Inflammatory macrophage treated with lipopolysaccharide for 4 hours (primary cell): ENCODE measurements around the gene RYR3.

ENCODE experiments used
- DNase-seq: peaks from one replicate; pipeline ENCODE4 v3.0.0-alpha.2; 2020

The RYR3 gene

DNA sequence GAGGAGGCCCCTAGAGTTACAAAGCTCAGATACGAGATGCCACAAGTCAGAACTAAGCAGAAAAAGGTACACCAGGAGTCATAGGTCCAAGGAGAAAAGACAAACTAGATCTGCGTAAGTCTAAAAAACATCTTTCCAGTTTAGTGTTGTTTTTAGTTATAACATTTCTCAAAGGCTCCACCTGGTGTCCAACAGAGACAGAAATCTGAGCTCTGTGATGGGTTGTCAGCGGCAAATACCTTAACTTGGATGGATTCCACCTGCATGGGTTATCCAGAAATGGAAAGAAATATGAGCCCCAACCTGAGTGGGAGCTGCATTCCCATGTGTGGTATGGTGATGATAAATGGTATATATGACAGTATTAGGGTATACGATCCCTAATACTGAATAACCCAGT lies 418.9 kb downstream of the RYR3 start:
- no peak for DNase-seq

DNA sequence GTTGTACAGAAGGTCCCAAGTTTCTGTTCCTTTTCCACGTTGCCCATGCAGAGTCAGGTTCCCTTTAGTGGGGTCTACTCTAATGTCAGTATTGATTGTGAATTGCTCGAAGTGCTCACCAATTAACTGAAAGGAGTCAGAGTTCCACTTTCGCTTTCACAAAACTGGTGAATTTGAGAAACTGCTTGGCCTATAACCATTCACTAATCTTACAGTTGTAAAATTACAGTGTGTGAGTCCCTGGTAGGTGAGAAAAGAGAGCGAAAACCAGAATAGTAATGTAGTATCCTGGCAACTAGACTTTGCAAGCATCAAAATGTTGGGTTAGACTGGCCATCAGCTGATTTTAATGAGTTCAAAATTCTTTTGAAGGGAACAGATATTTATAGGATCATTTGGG lies 420.0 kb downstream of the RYR3 start:
- no peak for DNase-seq

DNA sequence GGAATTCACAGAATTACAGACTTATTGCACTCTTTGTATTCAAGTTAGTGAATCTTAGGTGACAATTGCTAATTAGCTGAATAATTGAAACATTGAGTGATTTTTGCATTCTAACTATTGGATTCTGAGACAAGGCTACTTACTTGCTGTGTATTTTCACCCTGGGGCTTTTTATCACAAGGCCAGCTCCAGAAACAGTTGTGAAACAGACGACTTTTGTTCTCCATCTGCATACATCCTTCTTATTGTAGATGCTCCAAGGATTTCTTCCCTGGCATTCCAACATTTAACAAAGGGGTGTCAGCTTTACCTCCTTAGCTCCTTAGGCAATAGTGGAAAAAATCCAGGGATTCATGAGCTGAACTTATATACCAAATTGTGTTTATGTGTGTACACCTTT lies 424.4 kb downstream of the RYR3 start:
- DNase-seq: no peak

DNA sequence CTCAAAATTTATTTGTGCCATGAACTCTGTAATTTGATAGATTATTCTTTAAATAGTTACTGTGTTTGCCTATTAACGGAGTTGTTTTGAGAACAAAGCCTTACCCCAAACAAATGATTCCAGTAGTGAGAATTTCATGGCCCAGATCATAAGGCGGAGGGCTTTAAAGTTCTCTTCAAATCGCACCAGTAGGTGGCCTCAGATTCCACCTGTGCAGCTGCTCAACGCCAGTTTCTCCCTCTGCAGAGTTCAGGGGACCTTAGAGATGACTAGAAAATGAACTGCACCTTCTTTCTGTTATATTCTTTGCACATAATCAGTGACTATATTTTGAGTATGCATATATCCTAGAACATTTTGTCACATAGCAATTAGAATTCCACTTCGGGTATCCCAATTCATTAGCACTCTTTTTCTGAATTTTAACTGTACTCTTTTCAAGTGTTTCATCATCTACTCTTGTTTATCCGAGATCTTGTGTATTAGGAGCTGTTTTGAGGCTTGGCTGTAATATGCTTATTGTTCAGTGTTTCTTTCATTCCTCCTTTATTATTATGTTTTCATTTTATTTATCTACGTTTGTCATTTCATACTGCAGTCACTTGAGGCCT lies 425.0 kb downstream of the RYR3 start:
- no peak for DNase-seq

DNA sequence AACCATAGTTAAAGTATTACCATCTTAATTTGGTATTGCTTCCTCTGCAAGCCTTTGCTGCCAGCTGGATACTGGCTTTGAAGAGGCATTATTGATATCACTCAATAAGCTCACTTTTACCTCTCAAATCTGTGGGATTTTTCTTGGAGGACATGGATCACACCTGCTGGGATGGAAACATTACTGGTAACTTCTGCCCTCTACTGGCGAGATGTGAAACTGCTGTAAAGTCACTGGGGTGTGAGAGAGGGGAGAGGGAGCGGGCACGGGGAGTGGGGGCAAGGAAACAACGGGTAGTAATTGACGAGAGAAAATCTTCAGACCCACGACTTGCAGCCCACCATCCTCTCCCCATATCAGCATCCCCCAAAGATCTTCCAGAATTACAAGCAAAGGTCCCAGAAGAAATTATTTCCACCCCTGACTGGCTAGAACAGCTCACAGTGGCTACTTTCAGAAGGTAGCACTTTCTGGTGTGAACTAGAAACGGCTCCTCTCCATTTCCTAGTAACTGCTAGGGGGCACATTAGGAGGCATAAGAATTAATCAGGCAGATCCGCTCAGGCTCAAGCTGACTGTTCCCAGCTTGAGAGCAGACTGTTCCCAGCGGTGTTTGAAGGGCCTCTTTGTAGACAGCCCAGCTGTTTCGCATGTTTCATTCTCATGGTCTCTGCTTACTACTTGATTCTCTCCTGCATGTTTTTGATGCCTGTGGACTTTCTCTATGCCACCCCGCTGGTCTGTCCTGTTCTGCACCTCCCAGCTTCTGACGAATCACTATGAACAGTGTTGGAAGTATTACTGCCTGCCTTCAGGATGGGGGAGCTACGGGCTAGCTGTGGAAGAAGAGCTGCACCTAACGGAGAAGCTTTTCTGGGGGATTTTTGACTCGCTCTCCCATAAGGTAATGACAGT lies 427.2 kb downstream of the RYR3 start:
- peak; percentile 15 for DNase-seq

DNA sequence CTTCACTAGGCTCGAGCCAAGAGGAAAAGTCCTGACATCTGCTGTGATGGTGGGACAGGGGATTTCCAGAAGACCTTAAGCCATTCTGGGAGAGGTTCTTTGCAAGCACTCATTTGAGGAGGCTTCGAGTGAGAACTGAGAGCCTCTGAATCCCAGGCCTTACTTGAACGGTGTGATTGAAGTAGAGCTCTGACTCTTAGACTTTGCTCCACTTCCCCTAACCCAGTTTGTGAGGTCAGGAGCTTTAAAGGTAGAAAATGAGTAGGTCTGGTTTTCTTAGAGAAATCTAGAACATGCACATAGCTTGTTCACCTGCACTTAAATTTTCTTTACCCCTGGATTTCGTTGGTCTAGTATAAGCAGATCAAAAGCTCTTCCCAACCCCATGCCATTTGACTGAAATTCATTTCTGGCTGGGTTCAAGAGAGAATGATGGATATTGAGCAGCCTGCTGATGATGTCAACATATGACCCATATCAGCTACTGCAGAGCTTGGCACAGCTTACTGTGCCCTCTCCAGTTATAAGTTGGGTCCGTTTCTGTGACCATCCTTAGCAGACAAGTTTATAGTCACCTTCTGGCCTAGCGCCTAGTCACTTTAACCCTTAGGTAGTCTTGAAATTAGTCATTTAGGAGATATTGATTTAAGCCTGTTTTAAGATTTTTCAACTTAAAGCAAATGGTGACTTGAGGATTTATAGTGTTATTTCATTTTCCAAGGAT lies 428.3 kb downstream of the RYR3 start:
- DNase-seq: no peak

DNA sequence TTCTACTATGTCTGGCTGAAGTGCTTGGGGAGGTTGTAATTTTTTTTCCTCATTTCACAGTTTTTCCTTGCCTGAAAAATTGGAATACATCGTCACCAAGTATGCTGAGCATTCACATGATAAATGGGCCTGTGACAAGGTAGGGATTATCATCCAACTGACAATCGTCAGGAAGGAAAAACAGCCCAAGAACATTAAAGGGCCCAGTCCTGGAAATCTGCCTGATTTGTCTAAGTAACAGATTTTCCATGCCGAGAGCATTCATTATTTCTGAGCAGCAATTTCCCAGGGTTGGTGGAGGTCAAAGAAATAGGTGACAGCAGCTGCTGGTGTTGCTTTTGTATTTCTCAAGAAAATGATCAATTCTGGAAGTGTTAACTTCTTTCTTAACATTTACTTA lies 431.5 kb downstream of the RYR3 start:
- no peak for DNase-seq

DNA sequence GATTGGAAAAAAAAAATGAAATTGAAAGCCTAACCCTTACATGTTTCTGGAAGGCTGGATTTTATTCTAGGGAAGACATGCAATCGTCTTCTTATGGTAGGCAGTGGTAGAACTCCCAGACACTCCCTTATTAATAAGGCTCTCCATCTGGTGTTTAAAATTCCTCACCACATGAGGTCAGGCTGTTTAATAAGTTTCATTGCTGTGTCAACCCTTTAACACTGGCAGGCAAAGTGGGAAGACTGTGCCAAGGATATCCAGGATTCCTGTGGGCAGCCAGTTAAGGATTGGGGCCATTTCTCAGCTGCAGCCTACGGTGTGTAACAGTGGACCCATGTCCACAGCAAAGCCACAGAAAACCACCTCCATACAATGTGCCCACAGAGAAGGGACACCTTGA lies 432.0 kb downstream of the RYR3 start:
- DNase-seq: no peak

DNA sequence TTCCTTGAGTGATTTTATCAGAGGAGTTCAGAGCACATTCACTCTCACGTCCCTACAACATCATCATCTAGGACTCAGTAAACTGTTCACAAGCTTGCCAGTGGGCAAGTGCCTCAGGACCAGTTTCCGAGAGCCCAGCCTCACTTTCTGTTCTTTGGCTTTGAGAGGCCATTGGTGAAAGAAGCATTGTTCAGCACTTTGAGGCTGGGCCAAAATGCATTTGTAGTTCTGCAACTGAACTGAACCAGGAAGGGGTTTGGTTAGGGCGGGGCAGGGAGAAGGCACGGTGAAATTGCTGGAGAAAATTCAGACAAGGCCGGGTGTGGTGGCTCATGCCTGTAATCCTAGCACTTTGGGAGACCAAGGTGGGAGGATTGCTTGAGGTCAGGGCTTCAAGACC lies 435.4 kb downstream of the RYR3 start:
- no peak for DNase-seq

DNA sequence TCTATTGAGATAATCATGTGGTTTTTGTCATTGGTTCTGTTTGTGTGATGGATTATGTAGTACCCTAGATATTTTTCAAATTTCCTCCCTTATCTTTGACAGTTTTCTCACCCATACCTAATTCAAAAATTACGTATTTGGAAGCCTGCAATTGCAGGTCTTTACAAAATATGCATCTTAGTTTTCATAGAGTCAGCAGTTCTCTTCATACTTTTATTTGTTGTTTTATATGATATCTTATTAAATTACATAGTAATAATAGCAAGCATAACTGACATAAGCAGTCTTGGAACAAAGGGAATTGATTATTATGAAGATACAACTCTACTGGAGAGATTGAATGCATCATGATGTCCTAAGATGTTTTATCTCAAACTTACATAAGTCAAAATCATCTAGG lies 442.2 kb downstream of the RYR3 start:
- DNase-seq: no peak

DNA sequence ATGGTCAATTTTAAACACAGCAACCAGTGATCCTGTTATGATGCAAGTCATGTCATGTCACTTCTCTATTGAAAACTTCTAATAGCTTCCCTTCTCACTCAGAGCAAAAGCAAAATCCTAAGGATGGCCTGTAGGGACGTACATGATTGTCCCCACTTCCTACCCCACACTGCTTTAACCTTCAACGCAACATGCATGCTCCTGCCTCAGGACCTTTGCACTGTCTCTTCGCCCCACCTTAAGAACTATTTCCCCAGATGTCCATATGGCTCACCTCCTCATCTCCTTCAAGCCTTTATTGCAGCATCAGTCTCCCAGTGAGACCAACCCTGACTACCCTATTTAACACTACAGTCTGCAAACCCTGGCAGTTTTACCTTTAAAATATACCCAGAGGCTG lies 443.5 kb downstream of the RYR3 start:
- peak; percentile 32 for DNase-seq

DNA sequence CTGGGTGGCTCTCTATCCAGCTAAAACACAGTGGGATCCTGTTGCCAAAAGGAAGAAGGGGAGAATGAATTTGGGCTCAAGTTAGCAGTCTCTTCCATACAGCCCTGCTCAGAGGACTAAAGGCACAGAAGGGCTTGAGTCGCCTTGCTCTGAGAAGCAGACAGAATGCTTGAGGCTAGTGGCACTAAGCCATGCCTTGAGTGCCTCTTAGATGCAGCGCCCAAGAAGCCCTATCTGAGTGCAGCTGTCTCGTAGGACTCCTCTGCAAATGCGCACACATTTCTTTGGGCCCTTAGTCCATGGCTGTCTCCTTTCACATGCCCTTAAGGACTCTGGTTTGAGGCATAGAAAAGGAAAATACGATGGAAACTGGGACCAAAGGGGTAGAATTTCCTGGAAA lies 446.2 kb downstream of the RYR3 start:
- no peak for DNase-seq

DNA sequence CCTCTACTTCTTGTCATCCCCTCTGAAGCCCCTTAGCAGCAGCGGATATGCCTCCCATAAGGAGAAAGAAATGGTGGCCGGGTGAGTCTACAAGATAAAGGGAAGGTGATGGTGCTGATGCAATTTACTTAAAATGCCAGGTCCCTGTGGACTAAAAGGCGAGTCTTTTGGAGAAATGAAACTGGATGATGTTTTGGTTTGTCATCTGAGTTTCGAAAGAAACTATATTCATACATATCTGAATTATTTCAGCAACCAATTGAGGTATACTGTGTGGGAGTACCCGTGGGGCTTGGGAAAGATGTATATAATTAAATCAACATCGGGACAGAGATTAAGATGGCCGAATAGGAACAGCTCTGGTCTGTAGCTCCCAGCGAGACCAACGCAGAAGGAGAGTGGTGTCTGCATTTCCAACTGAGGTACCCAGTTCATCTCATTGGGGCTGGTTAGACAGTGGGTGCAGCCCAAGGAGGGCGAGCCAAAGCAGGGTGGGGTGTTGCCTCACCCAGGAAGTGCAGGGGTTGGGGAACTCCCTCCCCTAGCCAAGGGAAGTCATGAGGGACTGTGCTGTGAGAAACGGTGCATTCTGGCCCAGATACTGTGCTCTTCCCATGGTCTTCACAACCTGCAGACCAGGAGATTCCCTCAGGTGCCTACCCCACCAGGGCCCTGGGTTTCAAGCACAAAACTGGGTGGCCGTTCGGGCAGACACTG lies 446.9 kb downstream of the RYR3 start:
- DNase-seq: peak; percentile 90

DNA sequence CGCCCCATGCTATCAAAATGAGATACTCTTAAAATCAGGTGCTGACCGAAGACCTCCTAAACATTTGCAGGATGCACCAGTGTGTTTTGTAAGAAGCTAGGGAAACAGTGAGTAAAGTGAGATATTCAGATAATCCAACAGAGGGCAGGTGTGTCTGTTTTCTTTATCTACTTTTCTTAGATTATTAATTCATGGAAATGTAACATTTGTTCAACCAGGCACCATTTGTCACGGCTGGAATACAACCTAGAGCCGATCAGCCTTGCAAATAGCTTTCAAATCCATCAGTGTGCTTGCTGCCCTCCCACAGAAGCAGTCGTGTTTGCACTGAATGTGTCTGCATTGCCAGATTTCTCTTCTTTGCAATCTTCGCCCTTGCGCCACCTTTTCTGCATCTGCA lies 455.6 kb downstream of the RYR3 start:
- no peak for DNase-seq

DNA sequence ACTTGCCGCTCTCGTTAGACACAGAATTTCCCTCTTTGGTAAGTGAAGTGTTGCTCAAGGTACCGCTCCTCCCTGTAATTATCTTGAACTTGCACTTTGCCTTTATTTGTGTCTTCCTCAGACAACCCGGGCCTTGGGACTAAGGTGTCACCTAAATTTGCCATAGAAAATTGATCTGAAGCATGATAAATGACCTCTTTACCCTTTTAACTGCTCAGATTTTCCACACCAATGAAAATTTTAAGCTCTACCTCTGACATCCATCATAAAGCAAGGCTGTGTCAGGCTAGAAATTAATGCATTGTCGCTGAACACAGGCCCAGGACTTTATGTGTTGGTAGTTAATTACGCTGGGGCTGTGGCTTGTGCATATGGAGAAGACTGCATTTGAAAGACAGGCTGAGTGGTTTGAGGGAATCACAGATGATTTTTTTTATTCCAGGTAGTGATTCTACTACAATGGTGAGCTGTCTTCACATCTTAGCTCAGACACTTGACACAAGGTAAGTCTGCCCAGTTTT lies 458.0 kb downstream of the RYR3 start:
- DNase-seq: no peak

DNA sequence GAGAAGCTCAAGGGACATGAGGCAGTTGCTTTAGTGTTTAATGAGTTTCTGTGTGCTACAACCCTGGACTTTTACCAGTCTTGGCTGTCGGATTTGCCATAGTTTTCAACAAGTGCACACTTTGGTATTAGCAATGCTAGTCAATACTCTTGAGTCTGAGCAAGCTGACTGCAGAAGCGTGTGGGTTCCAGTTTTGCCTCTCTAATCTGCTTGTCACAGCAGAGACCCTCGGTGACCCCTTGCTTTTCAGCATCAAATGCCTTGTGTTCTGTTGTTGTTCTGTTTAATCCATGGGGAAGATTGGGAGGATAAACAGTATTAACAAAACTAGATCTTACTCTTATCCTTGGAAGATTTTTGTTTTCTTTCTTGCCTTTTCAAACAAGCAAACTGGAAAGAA lies 463.2 kb downstream of the RYR3 start:
- DNase-seq: no peak

DNA sequence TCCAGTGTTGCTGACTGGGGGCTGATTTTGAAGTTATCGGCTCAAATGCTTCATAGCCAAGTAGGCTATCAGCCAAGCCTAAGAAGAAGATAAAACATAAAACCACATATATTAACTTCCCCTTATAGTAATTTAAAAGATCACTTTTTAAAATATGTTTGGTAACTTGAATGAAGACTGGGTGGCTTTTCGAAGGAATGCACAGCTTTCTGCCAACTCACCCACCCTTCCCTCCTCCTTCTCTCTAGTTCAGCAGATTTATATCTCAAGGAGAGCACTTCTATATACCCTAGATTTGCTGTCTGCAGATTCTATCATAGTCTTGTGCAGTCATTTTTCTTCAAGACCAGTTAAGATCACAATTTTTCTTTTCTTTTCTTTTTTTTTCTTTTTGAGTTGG lies 468.1 kb downstream of the RYR3 start:
- DNase-seq: no peak

DNA sequence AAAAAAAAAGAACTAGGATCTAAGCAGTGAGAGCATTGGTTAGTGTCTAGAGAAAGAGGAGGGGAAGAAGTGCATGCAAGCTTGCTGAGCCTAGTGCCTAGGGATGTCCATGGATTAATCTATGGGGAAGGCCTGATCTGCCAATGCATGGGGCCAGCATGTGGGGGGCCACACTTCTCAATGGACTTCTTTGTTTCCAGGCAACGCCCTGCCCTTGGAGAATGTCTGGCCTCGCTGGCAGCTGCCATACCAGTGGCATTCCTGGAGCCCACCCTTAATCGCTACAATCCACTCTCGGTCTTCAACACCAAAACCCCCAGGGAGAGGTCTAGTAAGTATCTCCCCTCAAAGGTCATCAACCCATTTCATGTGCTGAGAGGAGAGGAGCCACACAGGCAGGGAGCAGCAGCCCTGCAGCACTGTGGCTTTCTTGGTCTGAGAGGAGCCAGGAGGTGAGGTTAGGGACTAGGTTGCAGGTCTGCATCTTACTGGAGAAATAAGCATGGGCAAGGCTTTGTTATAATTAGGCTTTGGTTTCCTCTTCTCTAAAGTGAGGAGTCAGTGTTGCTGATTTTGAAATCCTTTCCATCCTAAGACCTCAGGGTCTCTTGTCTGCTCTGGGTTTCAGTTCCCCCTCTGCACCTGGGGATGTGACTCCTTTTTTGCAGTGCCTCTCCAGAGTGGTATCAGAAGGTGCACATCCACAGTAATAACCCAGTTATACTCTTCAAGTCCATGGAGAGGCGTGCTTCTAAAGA lies 469.4 kb downstream of the RYR3 start:
- no peak for DNase-seq

DNA sequence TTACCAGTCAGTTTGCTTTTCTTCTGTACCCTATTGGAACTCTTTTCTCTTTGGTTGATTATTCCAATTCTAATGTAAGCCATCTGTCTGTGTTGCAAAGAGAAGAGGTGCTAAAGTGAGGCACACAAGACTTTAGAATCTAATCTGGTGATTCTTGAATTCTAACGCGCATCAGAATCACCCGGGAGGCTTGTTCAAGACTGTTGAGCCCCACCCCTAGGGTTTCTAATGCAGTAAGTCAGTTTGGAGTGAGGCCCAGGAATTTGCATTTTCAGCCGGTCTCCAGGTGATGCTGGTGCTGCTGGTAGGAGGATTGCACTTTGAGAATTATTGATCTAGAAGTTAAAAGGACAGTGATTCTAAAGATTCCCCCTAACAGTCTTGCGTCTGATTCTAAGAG lies 472.2 kb downstream of the RYR3 start:
- no peak for DNase-seq

DNA sequence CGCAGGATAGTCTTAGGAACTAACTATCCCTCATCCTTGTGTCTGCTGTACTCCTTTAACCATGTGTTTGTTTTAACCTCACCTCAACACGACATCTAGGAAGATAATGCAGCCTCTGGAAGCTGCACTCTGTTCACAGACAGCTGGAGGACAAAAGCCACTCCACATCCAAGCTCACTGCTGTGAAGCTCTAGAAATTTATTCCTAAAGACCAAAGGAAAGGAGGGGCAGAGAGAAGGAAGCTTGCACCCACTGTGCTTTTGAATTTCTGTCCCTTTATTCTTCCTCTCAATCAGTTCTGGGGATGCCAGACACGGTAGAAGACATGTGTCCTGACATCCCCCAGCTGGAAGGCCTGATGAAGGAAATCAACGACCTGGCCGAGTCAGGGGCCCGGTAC lies 474.6 kb downstream of the RYR3 start:
- DNase-seq: no peak

DNA sequence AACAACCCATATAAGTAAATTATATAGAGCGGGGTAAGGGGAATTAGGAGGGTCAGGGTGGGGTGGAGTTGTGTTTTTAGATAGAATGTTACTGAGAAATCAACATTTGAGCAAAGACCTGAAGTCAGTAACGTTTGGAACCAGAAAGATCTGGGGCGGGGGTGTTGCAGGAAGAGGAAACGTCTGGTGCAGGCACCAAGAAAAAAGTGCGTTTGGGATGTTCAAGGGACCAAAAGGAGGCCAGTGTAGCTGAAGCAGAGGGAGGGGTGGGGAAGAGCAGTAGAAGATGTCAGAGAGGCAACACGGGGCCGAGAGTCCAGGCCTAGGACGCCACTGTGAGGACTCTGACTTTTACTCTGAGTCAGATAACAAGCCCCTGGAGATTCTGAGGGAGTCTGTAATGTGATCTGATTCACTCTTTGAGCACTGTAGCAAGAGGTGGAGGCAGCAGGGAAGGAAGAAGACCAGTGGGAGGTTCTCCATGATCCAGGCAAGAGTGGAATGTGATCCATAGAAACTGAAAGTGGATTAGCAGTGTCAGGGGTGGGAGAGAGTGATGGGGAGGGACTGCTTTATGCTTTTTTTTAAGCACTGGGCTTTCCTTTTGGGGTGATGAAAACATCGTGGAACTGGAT lies 478.3 kb downstream of the RYR3 start:
- DNase-seq: no peak

DNA sequence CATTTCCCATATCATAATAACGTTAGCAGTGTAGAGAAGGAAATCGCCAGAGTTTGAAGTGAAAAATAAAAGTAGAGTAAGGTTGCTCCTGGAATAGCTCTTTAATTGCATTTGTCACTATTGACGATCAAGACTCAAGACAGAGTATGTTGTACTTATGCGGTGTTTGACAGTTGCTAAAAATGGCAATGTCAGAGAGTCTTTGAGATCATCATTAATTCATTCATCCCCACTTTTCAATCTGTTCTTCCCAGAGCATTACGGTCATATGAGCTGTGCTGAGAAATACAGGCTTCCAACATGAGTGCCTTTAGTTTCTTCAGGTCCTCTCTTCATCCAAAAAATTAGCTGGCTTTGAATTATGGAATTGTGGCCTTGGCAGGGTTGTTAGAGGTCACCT lies 483.7 kb downstream of the RYR3 start:
- DNase-seq: no peak
